CD14-positive monocyte (primary cell): ENCODE results near the gene RMND5B. TPM values are rescaled to one million over a fixed set of nuclear protein-coding genes. Genes with fewer than 3 reads are reported as not detected.

Source experiments
- DNase-seq, 3 donors: peaks; one replicate each; pipeline ENCODE4 v3.0.0-alpha.2; 2011 to 2022
- H2AFZ ChIP-seq: 2 replicates; pipeline ENCODE4 v1.6.0; 2012; ENCODE audit warnings: mild to moderate bottlenecking, low read depth, low read length, inconsistent platforms; ENCODE audit not compliant: insufficient read depth, poor library complexity, severe bottlenecking
- H3K27ac ChIP-seq, 2 donors: 1 replicate in 1 of 2; 2 replicates in 1 of 2; pipeline ENCODE4 v1.5.1; 2012 to 2013; ENCODE audit warnings: low read length in 2 of 2, control low read depth in 1 of 2, inconsistent platforms in 1 of 2, low read depth in 1 of 2, mild to moderate bottlenecking in 1 of 2
- H3K27me3 ChIP-seq, 2 donors: one replicate each; pipeline versions ENCODE4 v1.6.0 to v1.6.1; 2011 to 2013; ENCODE audit warnings: low read length in 2 of 2; ENCODE audit not compliant: control insufficient read depth in 2 of 2, insufficient read depth in 2 of 2
- H3K36me3 ChIP-seq, 2 donors: replicated peaks in 1 of 2; 1 replicate in 1 of 2; 2 replicates in 1 of 2; pipeline versions ENCODE4 v1.5.1 to v1.6.1; 2012 to 2013; ENCODE audit warnings: low read length in 2 of 2, control low read depth in 1 of 2, inconsistent platforms in 1 of 2, mild to moderate bottlenecking in 1 of 2; ENCODE audit not compliant: insufficient read depth in 2 of 2, control insufficient read depth in 1 of 2
- H3K4me1 ChIP-seq, 2 donors: 1 replicate in 1 of 2; 2 replicates in 1 of 2; pipeline versions ENCODE4 v1.5.1 to v1.6.1; 2012 to 2013; ENCODE audit warnings: low read length in 2 of 2, control low read depth in 1 of 2, inconsistent platforms in 1 of 2, mild to moderate bottlenecking in 1 of 2, moderate library complexity in 1 of 2; ENCODE audit not compliant: insufficient read depth in 2 of 2, control insufficient read depth in 1 of 2
- H3K4me2 ChIP-seq: replicated peaks from 2 replicates; pipeline ENCODE3; 2012; ENCODE audit warnings: low read length, moderate library complexity, mild to moderate bottlenecking; ENCODE audit not compliant: poor library complexity, severe bottlenecking; ENCODE audit errors: extremely low read depth
- H3K4me3 ChIP-seq, 3 experiments: fragments of 200-600 bp in 1 of 3; sonication (generic) in 1 of 3; replicated peaks in 1 of 3; 1 replicate in 2 of 3; 2 replicates in 1 of 3; pipeline ENCODE4 v1.5.1; 2011 to 2013; ENCODE audit warnings: low read length in 3 of 3, mild to moderate bottlenecking in 3 of 3, control low read depth in 2 of 3, low read depth in 2 of 3, inconsistent platforms in 1 of 3, moderate library complexity in 1 of 3
- H3K79me2 ChIP-seq: 2 replicates; pipeline ENCODE4 v1.6.0; 2012; ENCODE audit warnings: mild to moderate bottlenecking, control low read depth, inconsistent platforms, low read length, moderate library complexity; ENCODE audit not compliant: insufficient read depth
- H3K9ac ChIP-seq: 2 replicates; pipeline ENCODE4 v1.6.0; 2017; ENCODE audit warnings: low read length, mild to moderate bottlenecking; ENCODE audit not compliant: insufficient read depth, poor library complexity, severe bottlenecking
- H3K9me3 ChIP-seq, 2 donors: replicated peaks in 1 of 2; 1 replicate in 1 of 2; 2 replicates in 1 of 2; pipeline versions ENCODE4 v1.5.1 to v1.6.1; 2012 to 2013; ENCODE audit warnings: low read length in 2 of 2, control low read depth in 1 of 2; ENCODE audit not compliant: control insufficient read depth in 1 of 2, insufficient read depth in 1 of 2
- H4K20me1 ChIP-seq: 2 replicates; pipeline ENCODE4 v1.6.0; 2012; ENCODE audit warnings: mild to moderate bottlenecking, low read length, control low read depth, moderate library complexity; ENCODE audit not compliant: insufficient read depth
- H3K27ac Mint-ChIP-seq, 7 donors: one replicate each; pipeline ENCODE4 v1.8.0; 2020; ENCODE audit warnings: mild to moderate bottlenecking in 7 of 7, mixed read lengths in 7 of 7, moderate library complexity in 6 of 7, inconsistent platforms in 2 of 7
- H3K27me3 Mint-ChIP-seq, 3 donors: one replicate each; pipeline ENCODE4 v1.8.0; 2021 to 2022; ENCODE audit warnings: low read depth in 3 of 3, mild to moderate bottlenecking in 3 of 3, mixed read lengths in 3 of 3, moderate library complexity in 3 of 3, inconsistent platforms in 1 of 3
- H3K36me3 Mint-ChIP-seq, 2 donors: one replicate each; pipeline ENCODE4 v1.8.0; 2020; ENCODE audit warnings: mixed read lengths in 2 of 2, inconsistent platforms in 1 of 2, mild to moderate bottlenecking in 1 of 2
- H3K4me1 Mint-ChIP-seq: one replicate; pipeline ENCODE4 v1.8.0; 2020; ENCODE audit warnings: mild to moderate bottlenecking, mixed read lengths
- H3K4me3 Mint-ChIP-seq, 2 donors: one replicate each; pipeline ENCODE4 v1.8.0; 2020; ENCODE audit warnings: mild to moderate bottlenecking in 2 of 2, mixed read lengths in 2 of 2, moderate library complexity in 1 of 2
- H3K9me3 Mint-ChIP-seq, 7 donors: one replicate each; pipeline ENCODE4 v1.8.0; 2020 to 2022; ENCODE audit warnings: mixed read lengths in 7 of 7, mild to moderate bottlenecking in 6 of 7, moderate library complexity in 6 of 7, inconsistent platforms in 2 of 7
- CTCF ChIP-seq: fragments of 200-600 bp; IDR thresholded peaks from one replicate; pipeline ENCODE4 v1.8.0; 2022; ENCODE audit warnings: antibody characterized with exemption, mild to moderate bottlenecking
- WGBS: methylation state at CpG from one replicate; pipeline ENCODE4 v1.1.5; 2013; ENCODE audit warnings: missing lambda C conversion rate; ENCODE audit not compliant: insufficient coverage; 5-methylcytosine and 5-hydroxymethylcytosine counted together
- intact Hi-C, 2 donors: fragments of 100-400 bp; cut with micrococcal nuclease; formaldehyde crosslinking; loops; one replicate each; pipeline versions ENCODE4 v1.15.0 to v1.15.1; 2023
- polyA plus RNA-seq, 3 donors: library from polyadenylated mRNA; depleted of rRNA in 1 of 3; unstranded in 2 of 3; stranded (reverse) in 1 of 3; fragments of 300-500 nt in 2 of 3; fragments of >200 nt in 1 of 3; fragmentation: Illumina TruSeq in 2 of 3; gene quantifications; 1 replicate in 2 of 3; 2 replicates in 1 of 3; pipeline ENCODE4 v1.2.3, GENCODE V29; 2012 to 2021

Gene RMND5B
- polyA plus RNA-seq, 3 donors, result 20.9 to 27.4 (median 23.9) TPM

GRCh38 chr5:178182158-178182876 is 51.5 kb downstream of the RMND5B start:
- TF ChIP-seq CTCF, result no peak
- Histone ChIP-seq H3K4me1 (peaks cover 13 to 22% of the 10 kb centered on the region in 2 donors), H2AFZ (no peak overlapping the region), H3K9ac (no peak overlapping the region), H3K36me3 (no peaks in the 10 kb centered on the region), H3K27ac (peak overlapping the region in 1 of 2 donors; percentile 28), H3K27me3 (no peaks in the 10 kb centered on the region), H3K4me2 (no peak overlapping the region), H3K9me3 (no peaks in the 10 kb centered on the region), H4K20me1 (no peaks in the 10 kb centered on the region), H3K79me2 (no peaks in the 10 kb centered on the region), H3K4me3 (no peak overlapping the region)
- peak overlapping the region in 5 of 7 donors; percentile 43 to 75 (median 60) for H3K27ac Mint-ChIP-seq
- peaks cover 0 to 2% (median 0%) of the 10 kb centered on the region in 3 donors for H3K27me3 Mint-ChIP-seq
- intact Hi-C loops, result no loop called here
- no peaks in the 10 kb centered on the region for H3K36me3 Mint-ChIP-seq
- peaks cover 0 to 5% (median 1%) of the 10 kb centered on the region in 7 donors for H3K9me3 Mint-ChIP-seq
- peaks cover 23% of the 10 kb centered on the region for H3K4me1 Mint-ChIP-seq
- peak overlapping the region in 1 of 2 donors; percentile 59 for H3K4me3 Mint-ChIP-seq
- peak; percentile 21 to 41 (median 33) for DNase-seq
- whole genome bisulfite sequencing, result 0% methylated on average over 4 of the region's 4 CpGs

- Histone ChIP-seq H3K27ac (no peak overlapping the region), H3K4me3 (no peak overlapping the region), H3K9me3 (no peaks in the 10 kb centered on the region), H3K9ac (no peak overlapping the region), H3K27me3 (no peaks in the 10 kb centered on the region), H3K4me1 (peaks cover 13 to 22% of the 10 kb centered on the region in 2 donors), H3K36me3 (no peaks in the 10 kb centered on the region), H3K79me2 (no peaks in the 10 kb centered on the region), H2AFZ (no peak overlapping the region), H4K20me1 (no peaks in the 10 kb centered on the region), H3K4me2 (no peak overlapping the region)
- H3K4me3 Mint-ChIP-seq, result no peak overlapping the region
- no peak overlapping the region for H3K27ac Mint-ChIP-seq
- WGBS, result 84% methylated on average over 5 of the region's 6 CpGs
- H3K4me1 Mint-ChIP-seq, result peaks cover 23% of the 10 kb centered on the region
- TF ChIP-seq CTCF, result no peak
- DNase-seq, result no peak
- no peaks in the 10 kb centered on the region for H3K36me3 Mint-ChIP-seq
- H3K9me3 Mint-ChIP-seq, result no peaks in the 10 kb centered on the region
- H3K27me3 Mint-ChIP-seq, result peaks cover 1 to 6% (median 4%) of the 10 kb centered on the region in 3 donors
- intact Hi-C loops, result no loop called here
These were observed 55.6 kb downstream of the RMND5B start for GRCh38 chr5:178186427-178186826.
